CD4-positive, CD25-positive, alpha-beta regulatory T cell (primary cell): Measurements from ENCODE around the gene KLHL3. TPM values are rescaled to one million over a fixed set of nuclear protein-coding genes. Genes with fewer than 3 reads are reported as not detected.
A peak's percentile ranks its signal among the peaks of the same experiment; 100 is the strongest.

Experiments
- ATAC-seq, 2 donors: fragments of 150-1000 bp; cut with Tn5 transposase; one replicate each; pipeline ENCODE4 v1.10.0; 2021; ENCODE audit warnings: low read depth in 2 of 2, moderate number of reproducible peaks in 2 of 2, moderate library complexity in 1 of 2
- DNase-seq, 3 donors: peaks; one replicate each; pipeline versions ENCODE4 v3.0.0 to v3.0.0-alpha.2; 2012 to 2022; ENCODE audit warnings: mixed read lengths in 1 of 3
- H3K27ac ChIP-seq: one replicate; pipeline ENCODE4 v1.7.0; 2013; ENCODE audit warnings: mild to moderate bottlenecking, low read length; ENCODE audit not compliant: insufficient read depth, poor library complexity, severe bottlenecking
- H3K27me3 ChIP-seq: one replicate; pipeline ENCODE4 v1.7.0; 2013; ENCODE audit warnings: low read length; ENCODE audit not compliant: control insufficient read depth, insufficient read depth
- H3K36me3 ChIP-seq: one replicate; pipeline ENCODE4 v1.7.0; 2013; ENCODE audit warnings: mild to moderate bottlenecking, low read length, moderate library complexity; ENCODE audit not compliant: control insufficient read depth, insufficient read depth
- H3K4me1 ChIP-seq: 2 replicates; pipeline ENCODE4 v1.7.0; 2013; ENCODE audit warnings: mild to moderate bottlenecking, low read length; ENCODE audit not compliant: insufficient read depth, control insufficient read depth, poor library complexity, severe bottlenecking
- H3K4me3 ChIP-seq: one replicate; pipeline ENCODE4 v1.7.0; 2013; ENCODE audit warnings: low read depth, mild to moderate bottlenecking, low read length, moderate library complexity
- H3K9me3 ChIP-seq, 2 experiments: 1 replicate in 1 of 2; 2 replicates in 1 of 2; pipeline ENCODE4 v1.7.0; 2013; ENCODE audit warnings: low read length in 2 of 2, mild to moderate bottlenecking in 1 of 2, moderate library complexity in 1 of 2; ENCODE audit not compliant: control insufficient read depth in 2 of 2
- H3K27ac Mint-ChIP-seq, 3 donors: one replicate each; pipeline ENCODE4 v1.8.0; 2020 to 2022; ENCODE audit warnings: mild to moderate bottlenecking in 3 of 3, mixed read lengths in 3 of 3, moderate library complexity in 2 of 3
- H3K27me3 Mint-ChIP-seq: one replicate; pipeline ENCODE4 v1.8.0; 2022; ENCODE audit warnings: mild to moderate bottlenecking, mixed read lengths
- H3K36me3 Mint-ChIP-seq: one replicate; pipeline ENCODE4 v1.8.0; 2020; ENCODE audit warnings: mixed read lengths
- H3K4me1 Mint-ChIP-seq, 4 donors: one replicate each; pipeline ENCODE4 v1.8.0; 2020 to 2022; ENCODE audit warnings: mixed read lengths in 4 of 4, mild to moderate bottlenecking in 1 of 4
- H3K4me3 Mint-ChIP-seq, 4 donors: one replicate each; pipeline ENCODE4 v1.8.0; 2020 to 2022; ENCODE audit warnings: mild to moderate bottlenecking in 4 of 4, mixed read lengths in 4 of 4, moderate library complexity in 3 of 4
- H3K9me3 Mint-ChIP-seq, 7 donors: one replicate each; pipeline ENCODE4 v1.8.0; 2020 to 2022; ENCODE audit warnings: mixed read lengths in 7 of 7, mild to moderate bottlenecking in 3 of 7, moderate library complexity in 2 of 7
- polyA plus RNA-seq, 4 donors: library from polyadenylated mRNA; unstranded; fragments of 300-500 nt; fragmentation: Illumina TruSeq; gene quantifications; one replicate each; pipeline ENCODE4 v1.2.3, GENCODE V29; 2021
- total RNA-seq: library from RNA; stranded (reverse); gene quantifications from one replicate; pipeline ENCODE4 v1.2.3, GENCODE V29; 2022

The KLHL3 gene
- total and polyA plus RNA-seq, 5 donors from 2014 or later = 2.8 to 24.4 (median 5.7) TPM

- no peak for ATAC-seq
- Histone ChIP-seq H3K27ac (peak overlapping the region; percentile 100), H3K36me3 (no peaks in the 10 kb centered on the region), H3K4me1 (peaks cover 34% of the 10 kb centered on the region), H3K27me3 (no peaks in the 10 kb centered on the region), H3K4me3 (peak overlapping the region; percentile 87), H3K9me3 (no peaks in the 10 kb centered on the region)
- H3K4me1 Mint-ChIP-seq = peaks cover 15 to 47% (median 33%) of the 10 kb centered on the region in 4 donors
- peak overlapping the region; percentile 100 for H3K27ac Mint-ChIP-seq
- DNase-seq = peak in 2 of 3 donors; percentile 37 to 44
- H3K36me3 Mint-ChIP-seq = peaks cover 6% of the 10 kb centered on the region
- H3K27me3 Mint-ChIP-seq = peaks cover 5% of the 10 kb centered on the region
- H3K9me3 Mint-ChIP-seq = no peaks in the 10 kb centered on the region
- H3K4me3 Mint-ChIP-seq = peak overlapping the region; percentile 96 to 100 (median 98)
Observed at GRCh38 chr5:137752905-137753690, 17.2 kb upstream of the KLHL3 start.

GRCh38 chr5:137751869-137752491, 16.1 kb upstream of the KLHL3 start:
- Mint-ChIP-seq H3K4me3 (peak overlapping the region; percentile 96 to 100 (median 98)), H3K4me1 (peaks cover 15 to 47% (median 33%) of the 10 kb centered on the region in 4 donors), H3K27ac (peak overlapping the region; percentile 100), H3K27me3 (peaks cover 5% of the 10 kb centered on the region), H3K36me3 (peaks cover 6% of the 10 kb centered on the region), H3K9me3 (no peaks in the 10 kb centered on the region)
- ATAC-seq = no peak
- no peaks in the 10 kb centered on the region for H3K9me3 ChIP-seq
- peak in 2 of 3 donors; percentile 50 to 51 for DNase-seq
- H3K4me1 ChIP-seq = peaks cover 34% of the 10 kb centered on the region
- H3K27me3 ChIP-seq = no peaks in the 10 kb centered on the region
- H3K27ac ChIP-seq = peak overlapping the region; percentile 100
- peak overlapping the region; percentile 85 for H3K4me3 ChIP-seq
- no peaks in the 10 kb centered on the region for H3K36me3 ChIP-seq

GRCh38 chr5:137750436-137750835, 14.5 kb upstream of the KLHL3 start:
- H3K4me3 Mint-ChIP-seq = peak overlapping the region in 3 of 4 donors; percentile 21 to 96 (median 35)
- H3K4me3 ChIP-seq = peak overlapping the region; percentile 9
- H3K27me3 ChIP-seq = no peaks in the 10 kb centered on the region
- H3K9me3 Mint-ChIP-seq = no peaks in the 10 kb centered on the region
- H3K27ac ChIP-seq = peak overlapping the region; percentile 34
- no peak overlapping the region for H3K27ac Mint-ChIP-seq
- peaks cover 34% of the 10 kb centered on the region for H3K4me1 ChIP-seq
- DNase-seq = no peak
- peaks cover 5% of the 10 kb centered on the region for H3K27me3 Mint-ChIP-seq
- no peak for ATAC-seq
- no peaks in the 10 kb centered on the region for H3K36me3 ChIP-seq
- H3K4me1 Mint-ChIP-seq = peaks cover 15 to 47% (median 32%) of the 10 kb centered on the region in 4 donors
- H3K36me3 Mint-ChIP-seq = peaks cover 6% of the 10 kb centered on the region
- no peaks in the 10 kb centered on the region for H3K9me3 ChIP-seq

GRCh38 chr5:137747848-137748247, 12.0 kb upstream of the KLHL3 start:
- H3K27me3 ChIP-seq = no peaks in the 10 kb centered on the region
- Mint-ChIP-seq H3K27ac (no peak overlapping the region), H3K4me3 (no peak overlapping the region), H3K4me1 (peaks cover 15 to 41% (median 30%) of the 10 kb centered on the region in 4 donors), H3K9me3 (no peaks in the 10 kb centered on the region), H3K36me3 (peaks cover 6% of the 10 kb centered on the region), H3K27me3 (no peaks in the 10 kb centered on the region)
- peaks cover 30% of the 10 kb centered on the region for H3K4me1 ChIP-seq
- ATAC-seq (no peak), DNase-seq (no peak)
- no peaks in the 10 kb centered on the region for H3K9me3 ChIP-seq
- no peaks in the 10 kb centered on the region for H3K36me3 ChIP-seq
- no peak overlapping the region for H3K27ac ChIP-seq
- H3K4me3 ChIP-seq = no peak overlapping the region

GRCh38 chr5:137743031-137743640, 7.2 kb upstream of the KLHL3 start:
- DNase-seq (peak; percentile 51 to 84 (median 72)), ATAC-seq (peak; percentile 86 to 88)
- peaks cover 3% of the 10 kb centered on the region for H3K4me1 ChIP-seq
- H3K4me3 Mint-ChIP-seq = no peak overlapping the region
- H3K27me3 ChIP-seq = no peaks in the 10 kb centered on the region
- no peak overlapping the region for H3K4me3 ChIP-seq
- H3K27ac ChIP-seq = no peak overlapping the region
- no peaks in the 10 kb centered on the region for H3K27me3 Mint-ChIP-seq
- H3K9me3 ChIP-seq = no peaks in the 10 kb centered on the region
- no peaks in the 10 kb centered on the region for H3K36me3 Mint-ChIP-seq
- no peaks in the 10 kb centered on the region for H3K36me3 ChIP-seq
- peaks cover 0 to 17% (median 7%) of the 10 kb centered on the region in 4 donors for H3K4me1 Mint-ChIP-seq
- H3K9me3 Mint-ChIP-seq = no peaks in the 10 kb centered on the region
- H3K27ac Mint-ChIP-seq = peak overlapping the region in 1 of 3 donors; percentile 8

GRCh38 chr5:137741718-137742117, 5.8 kb upstream of the KLHL3 start:
- H3K27ac Mint-ChIP-seq = no peak overlapping the region

GRCh38 chr5:137739737-137740136, 3.8 kb upstream of the KLHL3 start:
- H3K4me1 ChIP-seq = peaks cover 27% of the 10 kb centered on the region
- Mint-ChIP-seq H3K4me3 (no peak overlapping the region), H3K27ac (peak overlapping the region in 1 of 3 donors; percentile 53), H3K9me3 (peaks cover 0 to 1% (median 0%) of the 10 kb centered on the region in 7 donors), H3K4me1 (peaks cover 0 to 17% (median 7%) of the 10 kb centered on the region in 4 donors), H3K27me3 (no peaks in the 10 kb centered on the region), H3K36me3 (peaks cover 3% of the 10 kb centered on the region)
- DNase-seq (no peak), ATAC-seq (no peak)
- H3K27me3 ChIP-seq = no peaks in the 10 kb centered on the region
- no peaks in the 10 kb centered on the region for H3K36me3 ChIP-seq
- H3K9me3 ChIP-seq = no peaks in the 10 kb centered on the region
- H3K27ac ChIP-seq = no peak overlapping the region
- H3K4me3 ChIP-seq = no peak overlapping the region

More at GRCh38 chr5:137741718-137742117, 5.8 kb upstream of the KLHL3 start:
- Histone ChIP-seq H3K27ac (no peak overlapping the region), H3K36me3 (no peaks in the 10 kb centered on the region), H3K4me3 (no peak overlapping the region), H3K4me1 (peaks cover 13% of the 10 kb centered on the region), H3K27me3 (no peaks in the 10 kb centered on the region), H3K9me3 (no peaks in the 10 kb centered on the region)
- ATAC-seq (no peak), DNase-seq (no peak)
- Mint-ChIP-seq H3K36me3 (peaks cover 3% of the 10 kb centered on the region), H3K27me3 (no peaks in the 10 kb centered on the region), H3K9me3 (peaks cover 0 to 1% (median 0%) of the 10 kb centered on the region in 7 donors), H3K4me1 (peaks cover 0 to 17% (median 7%) of the 10 kb centered on the region in 4 donors), H3K4me3 (no peak overlapping the region)
